HepG2 (cell line): ENCODE results near the gene PPP1R27. TPM values are rescaled to one million over a fixed set of nuclear protein-coding genes. Genes with fewer than 3 reads are reported as not detected.
A peak's percentile ranks its signal among the peaks of the same experiment; 100 is the strongest.

Source experiments
- MAZ ChIP-seq, 2 experiments: sonication (generic) in 1 of 2; formaldehyde crosslinking in 1 of 2; IDR thresholded peaks; 2 replicates each; pipeline versions ENCODE4 v1.5.0 to v1.6.1; 2012 to 2020; ENCODE audit warnings: low read depth in 2 of 2, mild to moderate bottlenecking in 2 of 2, borderline replicate concordance in 1 of 2, improper control_type of control experiment in 1 of 2, low read length in 1 of 2, missing genetic modification reagents in 1 of 2, moderate library complexity in 1 of 2
- SNAI1 ChIP-seq: sonication (generic); formaldehyde crosslinking; IDR thresholded peaks from 2 replicates; pipeline ENCODE4 v1.5.0; 2020; ENCODE audit warnings: mild to moderate bottlenecking, missing genetic modification reagents, borderline replicate concordance
- ZNF790 ChIP-seq: sonication (generic); formaldehyde crosslinking; IDR thresholded peaks from 2 replicates; pipeline ENCODE4 v1.8.0; 2022; ENCODE audit warnings: missing genetic modification reagents, mild to moderate bottlenecking, borderline replicate concordance
- polyA plus RNA-seq, 8 experiments: library from polyadenylated mRNA; depleted of rRNA in 3 of 8; stranded (reverse) in 7 of 8; unstranded in 1 of 8; fragments of >200 nt; fragmentation: Illumina TruSeq in 4 of 8; extraction: Trizol in 4 of 8; gene quantifications; 2 replicates each; pipeline versions ENCODE4 v1.2.1 to v1.2.3, GENCODE V29; 2011 to 2016; ENCODE audit warnings: low read depth in 4 of 8, missing spikeins in 1 of 8, mixed read lengths in 1 of 8; ENCODE audit not compliant: insufficient read depth in 1 of 8
- total RNA-seq, 5 experiments: library from RNA; depleted of rRNA; stranded (reverse); fragments of >200 nt; fragmentation: Illumina TruSeq; extraction: Trizol; gene quantifications; 2 replicates each; pipeline ENCODE4 v1.2.3, GENCODE V29; 2016; ENCODE audit warnings: low read depth in 1 of 5
- TF ChIP-seq, protein P1 (sequence below), 2 experiments: fragments of 450-650 bp in 1 of 2; sonication (generic) in 1 of 2; formaldehyde crosslinking in 1 of 2; IDR thresholded peaks; 2 replicates each; pipeline versions ENCODE4 v1.6.1 to v1.8.0; 2016 to 2022; ENCODE audit warnings: antibody characterized with exemption in 1 of 2, mild to moderate bottlenecking in 1 of 2, missing genetic modification reagents in 1 of 2

Gene PPP1R27
- total and polyA plus RNA-seq, 2 of the 13 experiments (the other 11 are each of a cell fraction or from before 2014, with no cell fraction given): 0.17 to 1.00 TPM

DNA sequence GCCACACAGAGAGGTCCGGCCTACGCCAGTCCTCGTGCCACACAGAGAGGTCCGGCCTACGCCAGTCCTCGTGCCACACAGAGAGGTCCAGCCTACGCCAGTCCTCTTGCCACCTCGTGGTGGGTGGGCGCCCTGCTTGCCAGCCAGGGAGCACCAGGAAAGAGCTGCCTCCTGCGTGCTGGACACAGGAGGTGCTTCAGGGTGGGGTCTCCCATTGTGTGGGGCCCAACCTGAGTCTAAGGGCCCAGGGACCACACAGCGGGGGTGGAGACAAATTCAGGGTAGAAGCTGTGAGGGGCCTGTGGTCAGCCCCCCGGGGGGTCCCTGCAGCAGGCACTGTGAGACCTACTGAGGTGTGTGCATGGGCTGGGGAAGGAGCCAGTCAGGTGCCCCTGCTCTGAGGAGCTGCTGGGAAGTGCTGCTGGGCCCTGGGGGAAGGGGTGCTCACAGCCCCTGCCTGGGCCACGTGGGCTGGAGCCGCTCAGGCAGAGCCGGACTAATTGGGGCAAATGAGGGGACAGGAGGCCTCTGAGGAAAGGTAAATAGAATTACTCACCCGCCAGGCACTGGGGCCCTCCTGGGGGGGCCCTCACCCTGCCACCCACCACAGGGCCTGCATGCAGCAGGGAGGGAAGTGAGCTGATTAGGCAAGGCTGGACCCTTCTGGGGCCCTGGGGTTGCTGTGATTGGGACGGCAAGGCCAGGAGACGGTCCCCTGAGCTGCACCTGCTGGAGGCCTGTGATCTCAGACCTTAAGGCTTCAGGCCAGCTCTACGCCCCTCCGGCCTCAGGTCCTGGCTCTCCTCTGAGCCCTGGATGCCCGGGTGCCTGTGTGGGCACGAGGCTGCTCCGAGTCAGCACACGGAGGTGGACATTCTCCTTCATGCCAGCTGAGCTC lies 19.9 kb downstream of the PPP1R27 start (continued):
- TF ChIP-seq, protein P1, sequence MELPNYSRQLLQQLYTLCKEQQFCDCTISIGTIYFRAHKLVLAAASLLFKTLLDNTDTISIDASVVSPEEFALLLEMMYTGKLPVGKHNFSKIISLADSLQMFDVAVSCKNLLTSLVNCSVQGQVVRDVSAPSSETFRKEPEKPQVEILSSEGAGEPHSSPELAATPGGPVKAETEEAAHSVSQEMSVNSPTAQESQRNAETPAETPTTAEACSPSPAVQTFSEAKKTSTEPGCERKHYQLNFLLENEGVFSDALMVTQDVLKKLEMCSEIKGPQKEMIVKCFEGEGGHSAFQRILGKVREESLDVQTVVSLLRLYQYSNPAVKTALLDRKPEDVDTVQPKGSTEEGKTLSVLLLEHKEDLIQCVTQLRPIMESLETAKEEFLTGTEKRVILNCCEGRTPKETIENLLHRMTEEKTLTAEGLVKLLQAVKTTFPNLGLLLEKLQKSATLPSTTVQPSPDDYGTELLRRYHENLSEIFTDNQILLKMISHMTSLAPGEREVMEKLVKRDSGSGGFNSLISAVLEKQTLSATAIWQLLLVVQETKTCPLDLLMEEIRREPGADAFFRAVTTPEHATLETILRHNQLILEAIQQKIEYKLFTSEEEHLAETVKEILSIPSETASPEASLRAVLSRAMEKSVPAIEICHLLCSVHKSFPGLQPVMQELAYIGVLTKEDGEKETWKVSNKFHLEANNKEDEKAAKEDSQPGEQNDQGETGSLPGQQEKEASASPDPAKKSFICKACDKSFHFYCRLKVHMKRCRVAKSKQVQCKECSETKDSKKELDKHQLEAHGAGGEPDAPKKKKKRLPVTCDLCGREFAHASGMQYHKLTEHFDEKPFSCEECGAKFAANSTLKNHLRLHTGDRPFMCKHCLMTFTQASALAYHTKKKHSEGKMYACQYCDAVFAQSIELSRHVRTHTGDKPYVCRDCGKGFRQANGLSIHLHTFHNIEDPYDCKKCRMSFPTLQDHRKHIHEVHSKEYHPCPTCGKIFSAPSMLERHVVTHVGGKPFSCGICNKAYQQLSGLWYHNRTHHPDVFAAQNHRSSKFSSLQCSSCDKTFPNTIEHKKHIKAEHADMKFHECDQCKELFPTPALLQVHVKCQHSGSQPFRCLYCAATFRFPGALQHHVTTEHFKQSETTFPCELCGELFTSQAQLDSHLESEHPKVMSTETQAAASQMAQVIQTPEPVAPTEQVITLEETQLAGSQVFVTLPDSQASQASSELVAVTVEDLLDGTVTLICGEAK (IDR thresholded peaks at IDR 0.05): no peak
- TF ChIP-seq, protein P1 (CRISPR knock-in tag; IDR thresholded peaks at IDR 0.05): peak; percentile 42; the same call in 1 of the 2 replicates
- TF ChIP-seq SNAI1 (CRISPR knock-in tag) (no peak), MAZ (IDR thresholded peaks at IDR 0.05; ENCODE audit: borderline replicate concordance, low read depth, low read length) (peak; percentile 50; the same call in 1 of the 2 replicates), MAZ (CRISPR knock-in tag; IDR thresholded peaks at IDR 0.05; ENCODE audit: low read depth) (peak; percentile 61; the same call in 1 of the 2 replicates), ZNF790 (peak; percentile 69; the same call in 1 of the 2 replicates)
- TF ChIP-seq, all 625 proteins: peak for 132
